PC-9 (cell line): ENCODE measurements around the gene ZCCHC7.

Experiments used
- CTCF ChIP-seq: fragments of 200-600 bp; sonication (generic); conservative IDR thresholded peaks from 2 replicates; pipeline ENCODE4 v1.6.1; 2017; ENCODE audit warnings: mixed run types, antibody characterized with exemption, mild to moderate bottlenecking, moderate library complexity
- EZH2 ChIP-seq: fragments of 200-600 bp; sonication (generic); IDR thresholded peaks from 2 replicates; pipeline ENCODE4 v1.8.0; 2017; ENCODE audit warnings: antibody characterized with exemption, low read depth

GRCh38 chr9:37292896-37293295, 172.5 kb downstream of the ZCCHC7 start:
- no peak for TF ChIP-seq CTCF
- TF ChIP-seq EZH2: no peak
